Measurements from ENCODE around the gene SP100.

The SP100 gene

DNA sequence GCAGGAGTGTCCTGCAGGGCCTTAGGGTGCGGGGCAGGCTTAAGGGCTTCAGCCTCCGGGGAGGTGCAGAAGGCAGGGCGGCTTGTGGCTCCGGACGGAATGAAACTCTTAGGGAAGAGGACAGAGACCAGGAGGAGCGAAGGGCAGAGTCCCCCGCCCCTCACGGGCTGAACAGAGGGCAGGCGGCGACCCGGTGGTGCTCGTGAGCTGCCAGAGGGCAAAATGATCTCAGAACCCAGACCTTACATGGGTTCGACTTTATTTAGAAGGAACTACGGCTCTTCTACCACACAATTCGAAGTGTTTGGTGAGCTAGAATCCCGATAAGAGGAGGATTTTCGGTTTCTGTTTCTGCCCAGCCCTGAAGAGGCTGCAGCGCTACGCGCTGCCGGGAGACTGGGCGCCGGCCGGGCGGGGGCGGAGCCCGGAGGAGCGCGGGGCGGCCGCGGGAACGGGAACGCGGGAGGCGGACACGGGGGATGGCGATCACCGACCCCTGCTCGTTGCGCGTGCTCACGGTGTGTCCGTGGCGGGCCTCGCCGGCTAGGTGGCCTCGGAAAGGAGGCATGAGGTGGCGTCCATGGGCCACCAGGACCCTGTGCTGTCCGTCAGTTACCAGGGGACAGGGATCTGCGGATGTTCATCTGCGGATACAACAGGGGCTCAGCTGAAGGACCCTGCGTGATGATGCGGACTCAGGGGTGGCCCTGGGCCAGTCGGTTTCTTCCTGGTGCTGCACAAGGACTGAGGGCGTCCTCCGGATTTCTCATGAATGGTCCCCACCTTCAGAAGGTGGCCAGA, 4.2 kb upstream of the SP100 start:
- TF ChIP-seq CTCF (conservative IDR thresholded peaks at IDR 0.05; ENCODE audit: low read length), result no peak
- peak overlapping the region; percentile 83 for H3K4me3 ChIP-seq (ENCODE audit: low read length)
- peak; percentile 56 for DNase-seq (ENCODE audit: low read depth)

GRCh38 chr2:230412371-230412711, 3.7 kb upstream of the SP100 start:
- H3K4me3 ChIP-seq (ENCODE audit: low read length), result peak overlapping the region; percentile 83
- TF ChIP-seq CTCF (conservative IDR thresholded peaks at IDR 0.05; ENCODE audit: low read length), result no peak
- DNase-seq (ENCODE audit: low read depth), result no peak

GRCh38 chr2:230412846-230413245, 3.2 kb upstream of the SP100 start:
- no peak overlapping the region for H3K4me3 ChIP-seq (ENCODE audit: low read length)
- no peak for DNase-seq (ENCODE audit: low read depth)
- TF ChIP-seq CTCF (conservative IDR thresholded peaks at IDR 0.05; ENCODE audit: low read length), result no peak

DNA sequence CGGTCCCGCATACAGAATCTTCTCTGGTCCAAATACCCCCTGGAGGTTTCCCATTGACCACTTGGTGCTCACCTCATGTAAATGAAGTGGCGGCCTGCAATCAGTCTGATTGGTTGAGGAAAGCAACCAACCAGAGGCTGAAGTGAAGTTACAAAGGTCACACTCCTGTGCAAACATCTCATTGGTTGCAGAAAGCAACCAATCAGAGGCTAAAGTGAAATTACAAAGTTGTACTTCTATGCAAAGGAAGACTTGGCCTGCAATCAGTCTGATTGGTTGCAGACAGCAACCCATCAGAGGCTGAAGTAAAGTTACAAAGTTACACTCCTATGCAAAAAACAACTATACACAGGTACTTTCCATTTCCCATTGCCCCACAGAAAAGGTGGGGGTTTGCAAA, 2.5 kb upstream of the SP100 start:
- no peak overlapping the region for H3K4me3 ChIP-seq (ENCODE audit: low read length)
- DNase-seq (ENCODE audit: low read depth), result no peak
- TF ChIP-seq CTCF (conservative IDR thresholded peaks at IDR 0.05; ENCODE audit: low read length), result no peak

DNA sequence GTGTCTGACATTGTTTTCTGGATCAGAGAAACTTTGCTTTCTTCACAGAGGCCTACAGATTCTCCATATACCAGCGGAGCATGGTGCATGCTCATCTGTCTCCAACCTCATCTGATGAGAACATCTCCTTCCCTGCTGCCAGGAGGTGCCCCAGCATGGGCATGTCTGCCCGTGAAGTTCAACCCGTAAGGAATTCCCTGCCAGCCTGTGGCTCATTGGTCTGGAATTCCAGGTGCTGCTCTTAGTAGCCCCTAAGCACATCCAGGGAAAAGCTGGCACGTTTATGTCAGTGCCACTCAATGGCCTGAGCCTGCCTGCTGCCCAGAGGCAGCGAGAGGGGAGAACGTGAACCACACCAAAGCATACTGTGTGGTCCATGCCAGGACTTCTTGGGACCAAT, 1.7 kb upstream of the SP100 start:
- H3K4me3 ChIP-seq (ENCODE audit: low read length), result no peak overlapping the region
- DNase-seq (ENCODE audit: low read depth), result no peak
- no peak for TF ChIP-seq CTCF (conservative IDR thresholded peaks at IDR 0.05; ENCODE audit: low read length)

DNA sequence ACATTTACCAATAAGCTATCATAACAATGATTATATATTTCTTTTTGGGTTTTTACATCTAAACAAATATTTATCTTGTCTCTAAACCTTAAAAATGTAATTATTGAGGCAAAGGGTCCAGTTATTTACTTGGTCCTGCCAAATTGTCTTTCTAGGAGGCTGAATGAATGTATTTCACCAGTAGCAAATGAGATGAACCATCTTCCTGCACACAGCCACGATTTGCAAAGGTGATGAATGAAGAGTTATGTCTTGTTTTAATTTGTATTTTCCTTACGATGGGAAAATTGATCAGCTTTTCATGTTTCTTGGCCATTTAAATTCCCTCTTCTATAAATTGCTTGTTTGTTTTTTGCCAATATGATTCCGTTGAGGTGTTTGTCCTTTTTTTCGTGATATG, 1.4 kb downstream of the SP100 start:
- TF ChIP-seq CTCF (conservative IDR thresholded peaks at IDR 0.05; ENCODE audit: low read length), result no peak
- peak overlapping the region; percentile 77 for H3K4me3 ChIP-seq (ENCODE audit: low read length)
- DNase-seq (ENCODE audit: low read depth), result no peak

- peak overlapping the region; percentile 29 for H3K4me3 ChIP-seq (ENCODE audit: low read length)
- DNase-seq (ENCODE audit: low read depth), result peak; percentile 71
- no peak for TF ChIP-seq CTCF (conservative IDR thresholded peaks at IDR 0.05; ENCODE audit: low read length)
Measured at GRCh38 chr2:230418341-230419016, 2.5 kb downstream of the SP100 start.

All from AG10803 (cell line).